ENCODE measurements around the gene CFAP97D2. TPM values are rescaled to one million over a fixed set of nuclear protein-coding genes. Genes with fewer than 3 reads are reported as not detected.
"Not testable (repeated sequence)": the region's sequence is repeated elsewhere in the genome, so short reads cannot be mapped to it uniquely, and the experiment has no call there.

CFAP97D2 gene
- total RNA-seq, 1 donor from 2014 or later = not detected

DNA sequence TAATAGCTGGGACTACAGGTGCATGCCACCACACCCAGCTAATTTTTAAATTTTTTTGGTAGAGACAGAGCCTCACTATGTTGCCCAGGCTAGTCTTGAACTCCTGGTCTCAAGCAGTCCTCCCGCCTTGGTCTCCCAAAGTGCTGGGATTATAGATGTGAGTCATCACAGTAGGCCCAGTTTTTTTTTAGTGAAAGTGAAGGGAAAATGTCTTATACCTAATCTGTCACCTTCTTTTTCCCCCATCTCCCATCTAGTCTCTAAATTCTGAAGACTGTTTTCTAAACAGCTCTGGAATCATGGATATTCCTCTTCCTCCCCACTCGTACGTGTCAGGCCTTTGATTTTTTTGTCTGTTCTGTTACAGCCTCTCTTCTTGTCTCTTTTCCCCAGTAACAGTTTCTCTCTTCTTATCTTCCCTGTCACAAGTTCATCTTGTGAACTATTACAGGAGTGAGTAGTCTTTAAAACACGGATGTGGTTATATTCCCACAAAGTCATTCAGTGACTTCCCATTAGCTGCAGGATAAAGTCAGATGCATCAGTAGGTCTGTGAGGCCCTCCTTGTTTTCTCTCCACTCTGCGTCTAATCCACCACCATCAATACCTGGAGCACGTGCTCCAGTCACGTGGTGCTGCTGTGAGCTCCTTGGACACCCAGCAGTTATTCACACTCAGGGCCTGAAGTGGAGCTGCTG, 58.5 kb downstream of the CFAP97D2 start:
- no peak overlapping the region for H3K4me3 ChIP-seq (ENCODE audit: low read depth, low read length)
- TF ChIP-seq, protein P1, sequence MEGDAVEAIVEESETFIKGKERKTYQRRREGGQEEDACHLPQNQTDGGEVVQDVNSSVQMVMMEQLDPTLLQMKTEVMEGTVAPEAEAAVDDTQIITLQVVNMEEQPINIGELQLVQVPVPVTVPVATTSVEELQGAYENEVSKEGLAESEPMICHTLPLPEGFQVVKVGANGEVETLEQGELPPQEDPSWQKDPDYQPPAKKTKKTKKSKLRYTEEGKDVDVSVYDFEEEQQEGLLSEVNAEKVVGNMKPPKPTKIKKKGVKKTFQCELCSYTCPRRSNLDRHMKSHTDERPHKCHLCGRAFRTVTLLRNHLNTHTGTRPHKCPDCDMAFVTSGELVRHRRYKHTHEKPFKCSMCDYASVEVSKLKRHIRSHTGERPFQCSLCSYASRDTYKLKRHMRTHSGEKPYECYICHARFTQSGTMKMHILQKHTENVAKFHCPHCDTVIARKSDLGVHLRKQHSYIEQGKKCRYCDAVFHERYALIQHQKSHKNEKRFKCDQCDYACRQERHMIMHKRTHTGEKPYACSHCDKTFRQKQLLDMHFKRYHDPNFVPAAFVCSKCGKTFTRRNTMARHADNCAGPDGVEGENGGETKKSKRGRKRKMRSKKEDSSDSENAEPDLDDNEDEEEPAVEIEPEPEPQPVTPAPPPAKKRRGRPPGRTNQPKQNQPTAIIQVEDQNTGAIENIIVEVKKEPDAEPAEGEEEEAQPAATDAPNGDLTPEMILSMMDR (conservative IDR thresholded peaks at IDR 0.05; ENCODE audit: low read depth, low read length) = no peak
- no peak for DNase-seq (ENCODE audit: low read depth)

DNA sequence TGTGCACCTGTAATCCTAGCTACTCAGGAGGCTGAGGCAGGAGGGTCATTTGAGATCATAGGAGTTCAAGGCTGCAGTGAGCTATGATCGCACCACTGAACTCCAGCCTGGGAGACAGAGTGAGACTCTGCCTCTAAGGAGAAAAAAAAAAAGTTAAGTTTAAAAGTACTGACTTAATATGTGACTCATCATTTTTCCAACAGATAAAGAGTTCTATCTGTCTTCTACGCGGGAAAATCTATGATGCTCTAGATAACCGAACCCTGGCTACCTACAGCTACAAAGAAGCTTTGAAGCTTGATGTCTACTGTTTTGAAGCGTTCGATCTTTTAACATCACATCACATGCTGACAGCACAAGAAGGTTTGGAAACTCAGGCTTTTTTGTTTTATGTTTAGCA, 62.9 kb downstream of the CFAP97D2 start:
- DNase-seq (ENCODE audit: low read depth) = no peak
- TF ChIP-seq, protein P1 (conservative IDR thresholded peaks at IDR 0.05; ENCODE audit: low read depth, low read length) = no peak
- no peak overlapping the region for H3K4me3 ChIP-seq (ENCODE audit: low read depth, low read length)

DNA sequence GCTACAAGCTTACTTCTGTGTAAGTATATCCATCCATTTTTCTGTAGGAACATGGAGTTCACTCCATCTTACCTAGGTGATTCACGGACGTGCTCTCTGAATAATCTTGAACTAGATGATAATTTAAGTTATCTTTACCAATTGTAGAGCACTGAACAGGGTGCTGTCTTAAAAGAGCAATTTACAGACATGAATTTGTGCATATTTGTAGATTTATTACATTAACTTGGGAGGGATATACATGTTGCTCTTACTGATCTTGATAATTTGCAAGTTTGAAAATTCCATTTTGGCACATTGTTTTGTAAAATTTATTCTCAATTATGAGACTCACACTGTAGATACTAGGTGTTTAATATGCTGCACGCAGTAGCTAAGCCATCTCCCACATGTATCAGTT, 64.9 kb downstream of the CFAP97D2 start:
- TF ChIP-seq, protein P1 (conservative IDR thresholded peaks at IDR 0.05; ENCODE audit: low read depth, low read length) = no peak
- DNase-seq (ENCODE audit: low read depth) = no peak
- no peak overlapping the region for H3K4me3 ChIP-seq (ENCODE audit: low read depth, low read length)

DNA sequence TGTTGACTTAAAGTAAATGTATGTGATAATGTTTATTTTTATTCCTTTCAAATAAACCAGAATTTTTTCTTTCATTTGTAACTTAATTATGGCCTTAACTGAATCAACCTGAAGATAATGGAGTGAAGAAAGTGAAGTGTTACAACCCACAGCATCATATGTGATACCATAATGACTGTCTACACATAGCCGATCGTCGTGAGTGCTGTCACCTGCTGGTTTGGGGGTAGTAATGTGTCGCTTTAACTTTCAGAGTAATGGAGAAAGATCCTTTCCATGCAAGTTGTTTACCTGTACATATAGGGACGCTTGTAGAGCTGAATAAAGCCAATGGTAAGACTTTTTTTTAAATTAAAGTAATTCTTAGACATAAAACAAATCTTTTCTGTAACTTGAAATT, 65.6 kb downstream of the CFAP97D2 start:
- TF ChIP-seq, protein P1 (conservative IDR thresholded peaks at IDR 0.05; ENCODE audit: low read depth, low read length) = no peak
- no peak for DNase-seq (ENCODE audit: low read depth)
- no peak overlapping the region for H3K4me3 ChIP-seq (ENCODE audit: low read depth, low read length)

DNA sequence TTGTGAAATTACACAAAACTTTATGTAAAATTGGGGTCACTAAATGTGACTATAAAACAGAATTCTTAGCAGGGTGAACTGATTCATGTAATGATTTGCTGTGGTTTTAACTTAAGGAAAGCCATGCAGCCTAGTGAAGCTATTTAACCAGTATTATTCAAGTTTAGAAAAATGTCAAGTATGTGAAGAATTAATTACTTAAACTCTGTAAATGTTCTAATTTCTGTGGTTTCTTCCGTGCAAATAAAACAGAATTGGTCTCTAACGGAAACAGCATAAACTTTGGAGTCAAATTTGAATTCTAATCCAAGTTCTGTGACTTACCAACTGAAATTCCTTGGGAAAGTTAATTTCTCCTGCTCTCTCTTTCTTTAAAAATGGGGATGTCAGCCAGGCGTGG, 69.0 kb downstream of the CFAP97D2 start:
- H3K4me3 ChIP-seq (ENCODE audit: low read depth, low read length) = no peak overlapping the region
- TF ChIP-seq, protein P1 (conservative IDR thresholded peaks at IDR 0.05; ENCODE audit: low read depth, low read length) = no peak
- peak; percentile 20 for DNase-seq (ENCODE audit: low read depth)

DNA sequence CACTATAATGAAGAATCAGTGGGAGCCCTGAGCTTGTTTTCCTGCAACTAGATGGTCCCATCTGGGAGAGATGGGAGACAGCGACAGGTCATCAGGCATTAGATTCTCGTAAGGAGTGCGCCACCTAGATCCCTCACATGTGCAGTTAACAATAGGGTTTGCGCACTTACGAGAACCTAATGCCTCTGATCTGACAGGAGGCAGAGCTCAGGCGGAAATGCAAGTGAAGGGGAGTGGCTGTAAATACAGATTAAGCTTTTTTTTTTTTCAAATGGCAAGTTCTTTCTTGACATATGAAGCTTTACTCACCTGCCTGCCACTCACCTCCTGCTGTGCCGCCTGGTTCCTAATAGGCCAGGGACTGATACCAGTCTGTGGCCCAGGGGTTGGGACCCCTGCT, 70.0 kb downstream of the CFAP97D2 start:
- DNase-seq (ENCODE audit: low read depth) = no peak
- no peak overlapping the region for H3K4me3 ChIP-seq (ENCODE audit: low read depth, low read length)
- TF ChIP-seq, protein P1 (conservative IDR thresholded peaks at IDR 0.05; ENCODE audit: low read depth, low read length) = no peak

DNA sequence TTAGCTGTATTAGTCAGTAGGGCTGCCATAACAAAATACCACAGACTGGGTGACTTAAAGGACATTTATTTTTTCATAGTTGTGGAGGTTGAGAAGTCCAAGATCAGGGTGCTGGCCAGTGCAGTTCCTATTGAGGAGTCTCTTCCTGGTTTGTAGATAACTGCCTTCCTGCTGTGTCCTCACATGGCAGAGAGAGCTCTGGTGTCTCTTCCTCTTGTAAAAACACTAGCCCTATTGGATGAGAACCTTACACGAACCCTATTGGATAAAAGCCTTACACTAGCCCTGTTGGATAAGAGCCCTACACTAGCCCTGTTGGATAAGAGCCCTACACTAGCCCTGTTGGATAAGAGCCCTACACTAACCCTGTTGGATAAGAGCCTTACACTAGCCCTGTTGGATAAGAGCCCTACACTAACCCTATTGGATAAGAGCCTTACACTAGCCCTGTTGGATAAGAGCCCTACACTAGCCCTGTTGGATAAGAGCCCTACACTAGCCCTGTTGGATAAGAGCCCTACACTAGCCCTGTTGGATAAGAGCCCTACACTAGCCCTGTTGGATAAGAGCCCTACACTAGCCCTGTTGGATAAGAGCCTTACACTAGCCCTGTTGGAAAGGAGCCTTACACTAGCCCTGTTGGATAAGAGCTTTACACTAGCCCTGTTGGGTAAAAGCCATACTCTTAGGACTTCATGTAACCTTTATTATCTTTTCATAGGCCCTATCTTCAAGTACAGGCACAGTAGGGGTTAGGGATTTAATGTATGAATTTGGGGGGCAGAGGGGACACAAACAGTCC, 72.8 kb downstream of the CFAP97D2 start:
- DNase-seq (ENCODE audit: low read depth); H3K4me3 ChIP-seq (ENCODE audit: low read depth, low read length): not testable (repeated sequence)
